Ishikawa (cell line): ENCODE data around the gene CDK19.

Experiments used
- CEBPB ChIP-seq: IDR thresholded peaks from 2 replicates; pipeline ENCODE4 v1.6.1; 2012
- CREB1 ChIP-seq: IDR thresholded peaks from 2 replicates; pipeline ENCODE4 v1.6.1; 2012; ENCODE audit warnings: low read depth
- EGR1 ChIP-seq: IDR thresholded peaks from 2 replicates; pipeline ENCODE4 v1.6.1; 2012
- EP300 ChIP-seq: IDR thresholded peaks from 2 replicates; pipeline ENCODE4 v1.6.1; 2012; ENCODE audit warnings: borderline replicate concordance
- FOXM1 ChIP-seq: IDR thresholded peaks from 2 replicates; pipeline ENCODE4 v1.6.1; 2012; ENCODE audit warnings: low read depth, borderline replicate concordance
- MAX ChIP-seq: IDR thresholded peaks from 2 replicates; pipeline ENCODE4 v1.6.1; 2012
- NFIC ChIP-seq: IDR thresholded peaks from 2 replicates; pipeline ENCODE4 v1.6.1; 2012
- RAD21 ChIP-seq: IDR thresholded peaks from 2 replicates; pipeline ENCODE4 v1.6.1; 2012; ENCODE audit warnings: low read depth
- REST ChIP-seq: IDR thresholded peaks from 2 replicates; pipeline ENCODE4 v1.6.1; 2012; ENCODE audit warnings: low read depth, mild to moderate bottlenecking
- TAF1 ChIP-seq: IDR thresholded peaks from 2 replicates; pipeline ENCODE4 v1.6.1; 2012; ENCODE audit warnings: low read depth, mild to moderate bottlenecking
- TCF12 ChIP-seq: IDR thresholded peaks from 2 replicates; pipeline ENCODE4 v1.6.1; 2012; ENCODE audit warnings: low read depth
- TEAD4 ChIP-seq: IDR thresholded peaks from 2 replicates; pipeline ENCODE4 v1.6.1; 2012
- USF1 ChIP-seq: IDR thresholded peaks from 2 replicates; pipeline ENCODE4 v1.6.1; 2012
- YY1 ChIP-seq: IDR thresholded peaks from 2 replicates; pipeline ENCODE4 v1.6.1; 2012; ENCODE audit warnings: low read depth
- ZBTB7A ChIP-seq: IDR thresholded peaks from 2 replicates; pipeline ENCODE4 v1.6.1; 2012; ENCODE audit warnings: low read depth

Gene CDK19

GRCh38 chr6:110690106-110690654, 125.1 kb downstream of the CDK19 start:
- TF ChIP-seq FOXM1 (no peak), EP300 (no peak), EGR1 (no peak), REST (no peak), CEBPB (no peak), TEAD4 (no peak), NFIC (no peak), RAD21 (no peak), USF1 (no peak), MAX (no peak), YY1 (no peak), TAF1 (no peak), TCF12 (no peak), CREB1 (no peak), ZBTB7A (no peak)

- TF ChIP-seq RAD21 (no peak), EP300 (no peak), REST (no peak), CEBPB (no peak), USF1 (no peak), NFIC (no peak), CREB1 (no peak), TEAD4 (no peak)
Measured at GRCh38 chr6:110689275-110689935, 125.9 kb downstream of the CDK19 start.

GRCh38 chr6:110688661-110689268, 126.5 kb downstream of the CDK19 start:
- TF ChIP-seq CEBPB (no peak), USF1 (no peak)

GRCh38 chr6:110687326-110687725, 127.9 kb downstream of the CDK19 start:
- TF ChIP-seq MAX: no peak

- no peak for TF ChIP-seq YY1
Measured at GRCh38 chr6:110683241-110683640, 132.0 kb downstream of the CDK19 start.

GRCh38 chr6:110682460-110682853, 132.8 kb downstream of the CDK19 start:
- peak; percentile 88 for TF ChIP-seq RAD21
- no peak for TF ChIP-seq FOXM1
- TF ChIP-seq TAF1: no peak
- no peak for TF ChIP-seq REST
- TF ChIP-seq EGR1: no peak
- no peak for TF ChIP-seq MAX
